Left ventricle myocardium superior (tissue), 1 donor: ENCODE data around the gene CDADC1. TPM values are rescaled to one million over a fixed set of nuclear protein-coding genes. Genes with fewer than 3 reads are reported as not detected.

ENCODE experiments used
- ATAC-seq: fragments of 200-7000 bp; cut with Tn5 transposase; one replicate; pipeline ENCODE4 v1.9.1; 2020; ENCODE audit warnings: mild to moderate bottlenecking, moderate library complexity
- DNase-seq: peaks from one replicate; pipeline ENCODE4 v3.0.0-alpha.2; 2020
- intact Hi-C: fragments of 100-400 bp; cut with micrococcal nuclease; formaldehyde crosslinking; loops from one replicate; pipeline ENCODE4 v1.11.0; 2022
- long read RNA-seq: library from polyadenylated mRNA; unstranded; transcript quantifications from one replicate; pipeline ENCODE4 v2.0.0, GENCODE V29; 2021
- total RNA-seq: library from RNA; stranded (reverse); fragmentation: NEBNext Ultra II Directional; extraction: Animal tissue kit (Norgen Biotek cat#: 25700); gene quantifications from one replicate; pipeline ENCODE4 v1.2.1, GENCODE V29; 2021
- donor health status: DM: no; HTN: yes; CAD: no; lungs with severe emphysema.

The CDADC1 gene
- total RNA-seq, result 10.4 TPM
- long read RNA-seq, partial matches to known transcripts, result 0 of 7 reads
- long read RNA-seq, other reads (novel, unspliced or antisense), result 3 of 7 reads

GRCh38 chr13:49247643-49248621 lies at the start of gene CDADC1:
TSS of gene CDADC1 (plus strand) at chr13:49247925. CDS start at chr13:49248038, 113 bp downstream.
- intact Hi-C loops, result loop anchor here (10.0 kb wide), 1 partner anchor 153 kb away; no protein-coding TSS in a partner anchor
- DNase-seq, result peak; percentile 98
- ATAC-seq, result peak; percentile 99

DNA sequence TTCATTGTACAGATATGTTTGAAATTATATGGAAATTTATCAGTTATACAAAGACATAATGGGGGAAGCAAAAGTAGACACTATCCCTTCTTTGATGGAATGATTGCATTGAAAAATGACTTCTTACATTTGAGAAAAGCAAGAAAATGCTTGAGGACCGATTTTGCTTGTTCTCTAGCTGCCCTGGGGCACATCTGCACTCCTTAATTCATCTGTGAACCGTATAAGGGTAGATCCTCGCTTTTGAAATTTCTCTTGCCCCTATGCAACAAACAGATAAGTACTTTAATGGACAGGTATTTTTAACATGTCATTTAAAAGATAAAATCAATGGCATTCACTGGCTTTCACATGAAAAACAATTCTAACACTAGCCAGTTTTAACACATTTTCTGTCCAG lies 41.1 kb upstream of the CDADC1 start:
- intact Hi-C loops, result no loop called here
- DNase-seq, result no peak
- ATAC-seq, result no peak

- intact Hi-C loops, result no loop called here
- no peak for ATAC-seq
- DNase-seq, result no peak
Measured at GRCh38 chr13:49208619-49209018, 39.1 kb upstream of the CDADC1 start.

GRCh38 chr13:49210114-49210513 lies 37.6 kb upstream of the CDADC1 start:
- DNase-seq, result no peak
- intact Hi-C loops, result no loop called here
- peak; percentile 48 for ATAC-seq

GRCh38 chr13:49210669-49211068 lies 37.1 kb upstream of the CDADC1 start:
- ATAC-seq (no peak), DNase-seq (no peak)
- intact Hi-C loops, result no loop called here

DNA sequence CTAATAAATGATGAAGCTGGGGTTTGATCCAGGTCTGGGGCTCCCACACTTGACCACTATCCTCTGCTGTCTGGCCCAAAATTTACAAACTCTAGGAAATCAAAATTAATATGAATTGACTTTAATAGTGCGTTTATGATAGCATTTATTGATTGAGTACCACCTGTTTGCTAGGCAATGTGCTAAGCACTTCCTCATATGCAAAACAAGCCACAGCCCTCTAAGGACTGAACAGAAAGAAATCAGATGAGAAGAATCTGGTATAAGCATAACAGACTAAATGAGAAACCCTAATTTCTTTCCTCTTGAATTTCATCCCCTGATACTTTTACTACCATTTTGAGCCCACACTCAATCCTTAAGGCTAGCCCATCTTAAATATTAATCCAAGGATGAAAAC lies 34.2 kb upstream of the CDADC1 start:
- intact Hi-C loops, result no loop called here
- ATAC-seq, result no peak

GRCh38 chr13:49213997-49214916 lies 33.5 kb upstream of the CDADC1 start:
- ATAC-seq (no peak), DNase-seq (no peak)
- intact Hi-C loops, result no loop called here

More for the DNA sequence above, 34.2 kb upstream of the CDADC1 start:
- no peak for DNase-seq

GRCh38 chr13:49214917-49215376 lies 32.8 kb upstream of the CDADC1 start:
- DNase-seq (peak; percentile 50), ATAC-seq (peak; percentile 60)
- intact Hi-C loops, result no loop called here

GRCh38 chr13:49216334-49216733 lies 31.4 kb upstream of the CDADC1 start:
- intact Hi-C loops, result no loop called here
- DNase-seq, result no peak
- ATAC-seq, result no peak

GRCh38 chr13:49217962-49218492 lies 29.7 kb upstream of the CDADC1 start:
- intact Hi-C loops, result no loop called here
- DNase-seq, result no peak
- ATAC-seq, result no peak

- DNase-seq (no peak), ATAC-seq (no peak)
- intact Hi-C loops, result no loop called here
Measured at GRCh38 chr13:49218493-49219051, 29.2 kb upstream of the CDADC1 start.

- DNase-seq (no peak), ATAC-seq (no peak)
- intact Hi-C loops, result no loop called here
Measured at GRCh38 chr13:49219647-49220035, 28.1 kb upstream of the CDADC1 start.

GRCh38 chr13:49220036-49220855 lies 27.5 kb upstream of the CDADC1 start, which contains the start of gene MLNR:
TSS of gene MLNR (plus strand) at chr13:49220338. CDS start at chr13:49220338, 0 bp downstream.
- ATAC-seq (peak; percentile 91), DNase-seq (peak; percentile 62)
- intact Hi-C loops, result no loop called here

- intact Hi-C loops, result no loop called here
- no peak for ATAC-seq
- no peak for DNase-seq
Measured at GRCh38 chr13:49220856-49221589, 26.7 kb upstream of the CDADC1 start.

GRCh38 chr13:49221590-49221965 lies 26.1 kb upstream of the CDADC1 start:
- ATAC-seq, result no peak
- intact Hi-C loops, result no loop called here
- no peak for DNase-seq

- DNase-seq (no peak), ATAC-seq (peak; percentile 88)
- intact Hi-C loops, result no loop called here
Measured at GRCh38 chr13:49225223-49226042, 22.3 kb upstream of the CDADC1 start.

GRCh38 chr13:49226613-49227012 lies 21.1 kb upstream of the CDADC1 start:
- DNase-seq, result no peak
- ATAC-seq, result no peak
- intact Hi-C loops, result no loop called here
